ENCODE data around the gene SLC25A1.

Gene SLC25A1

DNA sequence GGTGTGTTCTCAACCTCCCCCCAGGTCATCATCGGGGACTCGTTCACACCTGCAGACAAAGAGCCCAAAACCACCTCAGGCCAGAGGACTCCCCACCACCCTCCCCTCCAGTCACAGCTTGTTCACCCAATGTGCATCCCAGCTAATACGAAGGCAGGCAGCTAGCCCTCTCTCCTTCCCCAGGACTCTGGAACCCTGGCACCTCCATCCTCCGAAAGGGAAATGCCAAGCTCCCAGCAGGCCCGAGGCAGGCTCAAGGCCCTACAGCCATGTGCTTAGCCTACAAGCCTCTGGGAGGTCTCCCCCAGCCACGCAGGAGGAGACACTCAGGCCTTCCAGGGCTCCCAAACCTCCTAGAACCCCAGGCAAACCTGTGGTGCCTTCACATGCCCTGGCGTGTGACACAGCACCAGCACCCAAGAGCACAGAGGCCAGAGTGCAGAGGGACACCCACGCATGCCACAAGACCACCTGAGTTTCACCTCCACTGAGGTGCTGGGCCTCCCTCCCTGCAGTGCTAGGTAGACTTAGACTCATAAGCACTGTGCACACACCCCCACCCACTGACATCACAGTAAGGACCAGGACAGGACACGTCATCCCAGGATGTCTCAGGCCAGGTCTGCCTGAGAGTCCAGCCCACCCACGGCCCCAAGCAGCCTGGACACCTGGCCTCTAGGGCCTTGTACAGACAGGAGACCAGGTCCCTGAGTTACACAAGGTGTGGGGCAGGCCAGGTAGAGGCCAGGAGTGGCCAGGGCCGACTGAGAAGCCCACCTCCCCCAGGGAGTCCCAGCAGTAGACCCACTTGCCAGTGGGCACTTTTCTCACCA is 40.9 kb downstream of the SLC25A1 start:
- no peak for DNase-seq (ENCODE audit: low read depth in 3 of 3)

- no peak for DNase-seq (ENCODE audit: low read depth in 3 of 3)
Observed at GRCh38 chr22:19136915-19137314, 41.6 kb downstream of the SLC25A1 start.

GRCh38 chr22:19134874-19135273 is 43.7 kb downstream of the SLC25A1 start:
- no peak for DNase-seq (ENCODE audit: low read depth in 3 of 3)

DNA sequence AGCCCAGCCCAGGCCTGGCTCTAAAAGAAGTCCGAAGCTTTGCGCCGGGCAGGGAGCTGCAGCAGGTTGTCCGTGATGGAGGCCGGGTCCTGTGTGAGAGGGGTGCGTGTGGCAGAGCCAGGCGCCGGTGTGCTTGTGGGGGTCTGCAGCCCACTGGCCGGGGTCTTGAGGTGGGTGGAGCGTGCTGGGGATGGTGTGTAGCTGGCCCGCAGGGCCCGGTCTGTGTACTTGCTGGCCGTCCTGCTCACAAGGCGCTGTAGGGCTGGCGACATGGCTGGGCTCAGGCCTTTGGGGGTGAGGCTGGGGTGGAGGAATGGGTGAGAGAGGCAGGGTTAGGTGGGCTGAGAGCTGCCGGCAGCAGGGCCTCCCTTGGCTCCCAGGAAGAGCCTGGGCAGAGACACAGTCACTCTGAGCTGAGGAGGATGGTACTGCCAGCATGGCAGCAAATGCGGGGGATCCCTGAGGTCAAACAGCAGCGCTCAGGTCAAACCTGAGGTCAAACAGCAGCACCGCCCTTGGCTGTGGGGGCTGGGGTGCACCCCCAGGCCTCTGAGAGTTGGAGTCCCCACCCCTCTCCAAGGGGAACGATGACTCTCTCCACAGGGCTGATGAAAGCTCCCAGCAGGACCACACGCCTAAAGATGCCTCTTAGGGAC is 44.2 kb downstream of the SLC25A1 start:
- DNase-seq (ENCODE audit: low read depth in 3 of 3): no peak

- DNase-seq (ENCODE audit: low read depth in 3 of 3): no peak
Observed at GRCh38 chr22:19133561-19133960, 45.0 kb downstream of the SLC25A1 start.

- DNase-seq (ENCODE audit: low read depth in 3 of 3): no peak
Observed at GRCh38 chr22:19132693-19133400, 45.7 kb downstream of the SLC25A1 start.

DNA sequence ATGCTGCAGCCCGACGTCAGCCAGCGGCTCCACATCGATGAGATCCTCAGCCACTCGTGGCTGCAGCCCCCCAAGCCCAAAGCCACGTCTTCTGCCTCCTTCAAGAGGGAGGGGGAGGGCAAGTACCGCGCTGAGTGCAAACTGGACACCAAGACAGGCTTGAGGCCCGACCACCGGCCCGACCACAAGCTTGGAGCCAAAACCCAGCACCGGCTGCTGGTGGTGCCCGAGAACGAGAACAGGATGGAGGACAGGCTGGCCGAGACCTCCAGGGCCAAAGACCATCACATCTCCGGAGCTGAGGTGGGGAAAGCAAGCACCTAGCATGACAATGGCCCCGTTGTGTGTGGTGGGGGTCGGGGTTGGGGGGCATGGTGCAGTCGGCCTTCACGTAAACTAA is 46.4 kb downstream of the SLC25A1 start:
- no peak for DNase-seq (ENCODE audit: low read depth in 3 of 3)

DNA sequence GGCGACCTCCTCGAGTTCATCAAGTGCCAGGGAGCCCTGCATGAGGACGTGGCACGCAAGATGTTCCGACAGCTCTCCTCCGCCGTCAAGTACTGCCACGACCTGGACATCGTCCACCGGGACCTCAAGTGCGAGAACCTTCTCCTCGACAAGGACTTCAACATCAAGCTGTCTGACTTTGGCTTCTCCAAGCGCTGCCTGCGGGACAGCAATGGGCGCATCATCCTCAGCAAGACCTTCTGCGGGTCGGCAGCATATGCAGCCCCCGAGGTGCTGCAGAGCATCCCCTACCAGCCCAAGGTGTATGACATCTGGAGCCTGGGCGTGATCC is 46.9 kb downstream of the SLC25A1 start:
- DNase-seq (ENCODE audit: low read depth in 3 of 3): no peak

DNA sequence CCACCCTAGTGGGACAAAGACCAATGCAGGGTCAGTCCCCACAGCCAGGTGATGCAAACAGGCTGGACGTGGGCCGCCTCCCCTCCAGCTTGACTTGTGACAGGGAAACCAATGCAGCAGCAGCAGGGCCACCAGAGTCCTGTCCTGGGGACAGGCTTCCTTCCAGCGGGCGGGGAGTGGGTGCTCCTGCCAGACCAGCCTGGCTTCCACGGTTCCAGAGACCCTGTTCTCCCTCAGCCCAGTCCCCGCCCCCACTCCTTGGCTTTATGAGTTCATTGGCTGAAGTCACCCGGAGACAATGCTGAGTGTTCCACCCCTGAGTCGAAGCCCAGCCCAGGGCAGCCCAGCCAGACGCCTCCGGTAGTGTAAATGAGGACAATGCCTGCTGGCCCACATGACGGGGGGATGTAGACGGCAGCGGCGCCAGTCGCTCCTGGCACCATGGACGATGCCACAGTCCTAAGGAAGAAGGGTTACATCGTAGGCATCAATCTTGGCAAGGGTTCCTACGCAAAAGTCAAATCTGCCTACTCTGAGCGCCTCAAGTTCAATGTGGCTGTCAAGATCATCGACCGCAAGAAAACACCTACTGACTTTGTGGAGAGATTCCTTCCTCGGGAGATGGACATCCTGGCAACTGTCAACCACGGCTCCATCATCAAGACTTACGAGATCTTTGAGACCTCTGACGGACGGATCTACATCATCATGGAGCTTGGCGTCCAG is 47.4 kb downstream of the SLC25A1 start, which contains the start of gene TSSK2:
Gene TSSK2 (plus strand): TSS at position 350 of the 726 bp plus-strand sequence. CDS start 92 bp downstream, at position 442.
- no peak for DNase-seq (ENCODE audit: low read depth in 3 of 3)

DNA sequence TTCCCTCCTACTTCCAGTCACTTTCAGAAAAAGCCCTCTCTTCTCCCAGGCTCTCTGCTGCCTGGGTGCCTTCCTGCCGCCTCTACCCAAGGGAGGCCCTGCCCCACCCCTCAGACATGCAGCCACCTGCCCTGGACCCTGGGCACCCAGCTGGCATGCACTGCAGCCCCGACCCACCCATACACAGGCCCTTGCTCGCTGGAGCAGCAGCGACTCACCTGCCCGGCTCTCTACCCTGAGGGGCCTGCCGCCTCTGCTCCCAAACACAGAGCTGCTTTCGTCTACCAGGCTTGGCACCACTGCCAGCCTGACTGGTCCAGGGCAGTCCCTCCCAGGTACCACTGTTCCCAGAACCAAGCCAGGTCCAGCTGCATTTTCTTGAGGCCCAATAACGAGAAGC is 48.7 kb downstream of the SLC25A1 start:
- no peak for DNase-seq (ENCODE audit: low read depth in 3 of 3)

DNA sequence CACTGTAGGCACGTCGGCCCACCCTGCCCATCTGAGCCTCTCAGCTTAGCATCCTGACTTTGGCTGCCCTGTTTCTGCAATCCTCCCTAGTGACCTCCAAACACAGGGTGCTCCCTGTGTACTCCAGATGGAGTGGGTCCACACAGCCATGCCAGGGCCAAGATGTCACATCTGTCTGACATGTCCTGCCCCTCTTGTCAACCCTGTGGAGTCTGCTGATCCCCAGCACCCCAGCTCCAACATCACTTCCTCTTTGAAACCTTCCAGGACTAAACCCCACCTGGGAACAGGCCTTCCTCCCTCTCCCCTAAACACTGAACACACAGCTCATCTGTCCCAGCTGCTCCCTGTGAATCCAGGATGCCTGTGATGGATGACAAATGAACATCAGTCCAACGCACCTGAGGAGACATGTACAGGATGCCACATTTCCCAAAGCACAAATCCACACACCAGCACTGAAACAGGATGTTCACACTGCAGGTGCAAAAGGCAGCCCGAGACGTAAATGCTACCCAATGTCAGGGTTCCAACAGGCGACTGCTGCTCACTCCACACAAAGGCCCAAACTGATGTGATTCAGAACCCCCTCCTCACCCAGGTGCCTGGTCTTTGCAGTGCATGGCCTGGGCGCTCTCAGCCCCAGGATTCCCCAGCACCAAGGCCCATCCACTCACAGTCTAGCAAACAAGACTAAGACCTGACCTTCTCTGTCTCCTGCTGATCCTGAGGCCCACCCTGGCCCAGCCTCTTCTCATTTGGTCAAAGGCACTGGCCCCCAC is 49.4 kb downstream of the SLC25A1 start:
- DNase-seq (ENCODE audit: low read depth in 3 of 3): no peak

DNA sequence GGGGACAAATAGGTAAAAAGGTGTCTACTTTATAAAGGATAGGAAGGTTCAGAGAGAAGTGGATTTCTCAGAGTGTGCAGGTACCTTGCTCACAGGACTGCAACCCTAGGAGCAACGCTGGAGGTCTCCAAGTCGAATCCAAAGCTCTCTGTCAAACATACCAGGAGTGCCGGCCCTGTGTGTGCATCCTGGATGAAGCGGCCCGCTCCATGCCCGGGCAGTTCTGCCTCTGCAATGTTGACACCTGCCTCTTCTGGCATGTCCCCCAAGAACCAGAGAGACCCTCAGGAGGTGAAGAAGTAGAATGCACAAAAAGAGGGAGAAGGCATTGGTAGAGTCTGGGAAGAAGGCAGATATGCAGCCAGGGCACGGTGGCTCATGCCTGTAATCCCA is 50.5 kb downstream of the SLC25A1 start:
- DNase-seq (ENCODE audit: low read depth in 3 of 3): no peak

- no peak for DNase-seq (ENCODE audit: low read depth in 3 of 3)
Observed at GRCh38 chr22:19127329-19128008, 51.1 kb downstream of the SLC25A1 start.

- DNase-seq (ENCODE audit: low read depth in 3 of 3): no peak
Observed at GRCh38 chr22:19126309-19127273, 51.9 kb downstream of the SLC25A1 start.
